ENCODE data around the gene WDR38.

WDR38 gene

DNA sequence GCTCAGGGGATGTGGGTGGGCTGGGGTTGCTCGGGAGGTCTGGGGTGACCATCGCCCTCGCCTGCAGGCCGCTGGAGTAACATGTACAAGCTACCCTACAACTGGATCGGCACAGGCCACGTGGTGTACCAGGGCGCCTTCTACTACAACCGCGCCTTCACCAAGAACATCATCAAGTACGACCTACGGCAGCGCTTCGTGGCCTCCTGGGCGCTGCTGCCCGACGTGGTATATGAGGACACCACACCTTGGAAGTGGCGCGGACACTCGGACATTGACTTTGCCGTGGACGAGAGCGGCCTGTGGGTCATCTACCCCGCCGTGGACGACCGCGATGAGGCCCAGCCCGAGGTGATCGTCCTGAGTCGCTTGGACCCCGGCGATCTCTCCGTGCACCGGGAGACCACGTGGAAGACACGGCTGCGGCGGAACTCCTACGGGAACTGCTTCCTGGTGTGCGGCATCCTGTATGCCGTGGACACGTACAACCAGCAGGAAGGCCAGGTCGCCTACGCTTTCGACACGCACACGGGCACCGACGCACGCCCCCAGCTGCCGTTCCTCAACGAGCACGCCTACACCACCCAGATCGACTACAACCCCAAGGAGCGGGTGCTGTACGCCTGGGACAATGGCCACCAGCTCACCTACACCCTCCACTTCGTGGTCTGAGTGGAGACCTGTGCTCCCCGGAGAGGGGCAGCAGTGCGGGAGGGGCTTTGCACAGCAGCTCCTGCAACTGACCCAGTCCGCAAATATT is 43.3 kb upstream of the WDR38 start:
- H4K8ac ChIP-seq (ENCODE audit: low read depth, low read length) = no peak overlapping the region
- no peaks in the 10 kb centered on the region for H3K79me1 ChIP-seq (ENCODE audit: low read length)
- peak overlapping the region; percentile 69 for H2BK5ac ChIP-seq (ENCODE audit: low read length)
- WGBS (ENCODE audit: extremely low coverage, insufficient coverage, low lambda C conversion rate) = no CpG with 5 or more reads among the region's 60 CpGs
- no peak overlapping the region for H3K18ac ChIP-seq (ENCODE audit: low read length)
- no peak overlapping the region for H4K5ac ChIP-seq (ENCODE audit: low read length)
- DNase-seq = no peak
- no peak overlapping the region for H2BK120ac ChIP-seq (ENCODE audit: low read depth, low read length)
- H3K23ac ChIP-seq (ENCODE audit: low read length) = no peak overlapping the region
- H2BK15ac ChIP-seq (replicated peaks; ENCODE audit: low read depth) = no peak overlapping the region
- H3K4me1 ChIP-seq (ENCODE audit: control insufficient read depth, low read depth, low read length) = peaks cover 7% of the 10 kb centered on the region
- peak overlapping the region; percentile 83 for H2AK5ac ChIP-seq (ENCODE audit: low read length)
- no peaks in the 10 kb centered on the region for H3K27me3 ChIP-seq (ENCODE audit: insufficient read depth, low read length, poor library complexity)
- H3K4ac ChIP-seq (ENCODE audit: low read depth, low read length) = peak overlapping the region; percentile 8
- H3K4me3 ChIP-seq (ENCODE audit: low read length) = no peak overlapping the region
- H3K27ac ChIP-seq (ENCODE audit: low read depth, low read length) = no peak overlapping the region
- peak overlapping the region; percentile 71 for H3K56ac ChIP-seq (ENCODE audit: low read length)
- H3K9ac ChIP-seq (ENCODE audit: low read length) = no peak overlapping the region
- H3K36me3 ChIP-seq (ENCODE audit: control insufficient read depth, insufficient read depth, low read length) = no peaks in the 10 kb centered on the region
- no peaks in the 10 kb centered on the region for H3K79me2 ChIP-seq (ENCODE audit: control insufficient read depth, insufficient read depth, low read length)
- H3K4me2 ChIP-seq (ENCODE audit: low read length) = no peak overlapping the region

DNA sequence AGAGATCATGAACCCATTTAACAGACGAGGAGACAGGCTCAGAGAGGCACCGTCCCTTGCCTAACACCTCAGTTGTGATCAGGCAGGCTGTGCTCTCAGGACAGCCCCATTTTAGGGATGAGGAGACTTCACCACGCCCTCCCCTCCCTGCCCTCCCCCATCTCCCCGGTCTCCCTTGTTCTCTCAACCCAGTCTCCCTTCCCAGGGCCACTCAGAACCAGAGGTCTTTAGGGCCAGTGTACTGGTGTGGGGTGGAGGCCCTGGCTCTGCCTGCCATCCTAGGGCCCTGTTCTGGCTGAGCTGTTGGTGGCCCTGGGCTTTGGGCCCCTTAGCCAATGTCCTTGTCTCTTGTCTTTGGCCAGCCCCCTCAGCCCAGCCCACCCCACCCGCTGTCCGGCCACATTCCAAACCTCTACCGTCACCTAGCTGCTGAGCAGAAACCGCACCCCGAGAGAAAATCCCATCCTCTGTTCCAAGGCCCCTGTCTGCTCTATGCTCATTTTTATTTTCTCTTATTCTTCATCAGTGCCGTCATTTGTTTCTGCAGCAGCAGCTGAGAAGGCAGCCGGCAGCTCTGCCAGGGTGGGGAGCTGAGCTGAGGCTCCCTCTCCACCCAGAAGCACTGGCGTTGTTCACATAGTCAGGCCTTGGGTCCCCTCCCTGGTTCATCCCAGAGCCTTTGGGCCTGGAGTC is 42.5 kb upstream of the WDR38 start:
- Histone ChIP-seq H3K4ac (ENCODE audit: low read depth, low read length) (peak overlapping the region; percentile 74), H3K27me3 (ENCODE audit: insufficient read depth, low read length, poor library complexity) (no peaks in the 10 kb centered on the region), H3K56ac (ENCODE audit: low read length) (peak overlapping the region; percentile 88), H2BK5ac (ENCODE audit: low read length) (peak overlapping the region; percentile 82), H4K8ac (ENCODE audit: low read depth, low read length) (no peak overlapping the region), H3K23ac (ENCODE audit: low read length) (no peak overlapping the region), H3K36me3 (ENCODE audit: control insufficient read depth, insufficient read depth, low read length) (no peaks in the 10 kb centered on the region), H2BK15ac (replicated peaks; ENCODE audit: low read depth) (no peak overlapping the region), H3K27ac (ENCODE audit: low read depth, low read length) (peak overlapping the region; percentile 80), H4K5ac (ENCODE audit: low read length) (peak overlapping the region; percentile 33), H3K4me3 (ENCODE audit: low read length) (no peak overlapping the region), H3K9ac (ENCODE audit: low read length) (peak overlapping the region; percentile 68), H3K18ac (ENCODE audit: low read length) (peak overlapping the region; percentile 72), H2AK5ac (ENCODE audit: low read length) (peak overlapping the region; percentile 72), H3K79me1 (ENCODE audit: low read length) (no peaks in the 10 kb centered on the region), H2BK120ac (ENCODE audit: low read depth, low read length) (no peak overlapping the region), H3K79me2 (ENCODE audit: control insufficient read depth, insufficient read depth, low read length) (no peaks in the 10 kb centered on the region), H3K4me1 (ENCODE audit: control insufficient read depth, low read depth, low read length) (peaks cover 7% of the 10 kb centered on the region), H3K4me2 (ENCODE audit: low read length) (no peak overlapping the region)
- peak; percentile 97 for DNase-seq
- WGBS (ENCODE audit: extremely low coverage, insufficient coverage, low lambda C conversion rate) = no CpG with 5 or more reads among the region's 12 CpGs

DNA sequence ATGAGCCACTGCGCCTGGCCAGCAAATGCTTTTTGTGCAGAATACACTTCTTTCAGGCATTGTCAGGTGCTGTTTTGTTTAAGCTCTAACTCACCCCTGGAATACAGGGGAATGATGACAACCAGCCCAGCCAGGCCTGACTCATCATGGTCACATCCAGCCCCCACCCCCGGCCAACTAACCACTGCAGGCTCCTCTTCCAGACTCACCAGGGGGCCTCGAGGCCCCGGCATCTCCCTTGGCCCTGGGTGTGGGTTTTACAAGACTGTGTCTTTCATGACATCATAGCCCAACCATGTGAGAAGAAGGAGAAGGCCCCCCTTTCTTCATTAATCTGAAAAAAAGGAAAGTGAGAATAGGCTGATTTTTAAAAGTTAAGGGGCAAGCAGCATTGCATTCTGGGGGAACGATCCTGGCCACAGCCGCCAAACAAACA is 40.8 kb upstream of the WDR38 start:
- peak; percentile 89 for DNase-seq
- WGBS (ENCODE audit: extremely low coverage, insufficient coverage, low lambda C conversion rate) = no CpG with 5 or more reads among the region's 6 CpGs

DNA sequence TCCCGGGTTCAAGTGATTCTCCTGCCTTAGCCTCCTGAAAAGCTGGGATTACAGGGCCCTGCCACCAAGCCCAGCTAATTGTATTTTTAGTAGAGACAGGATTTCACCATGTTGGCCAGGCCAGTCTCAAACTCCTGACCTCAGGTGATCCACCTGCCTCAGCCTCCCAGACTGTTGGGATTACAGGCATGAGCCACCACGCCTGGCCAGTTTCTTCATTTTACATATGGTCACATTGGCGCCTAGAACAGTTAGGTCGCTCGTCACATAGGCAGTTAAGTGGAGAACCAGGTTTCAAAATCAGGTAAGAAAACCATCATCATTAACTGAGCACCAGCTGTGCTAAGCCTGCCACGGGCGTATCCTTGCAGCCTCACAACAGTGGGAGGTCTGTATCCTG is 40.2 kb upstream of the WDR38 start:
- Histone ChIP-seq H3K4me3 (ENCODE audit: low read length) (no peak overlapping the region), H4K5ac (ENCODE audit: low read length) (no peak overlapping the region), H2BK15ac (replicated peaks; ENCODE audit: low read depth) (no peak overlapping the region), H2AK5ac (ENCODE audit: low read length) (no peak overlapping the region), H3K18ac (ENCODE audit: low read length) (no peak overlapping the region), H2BK5ac (ENCODE audit: low read length) (no peak overlapping the region), H3K27me3 (ENCODE audit: insufficient read depth, low read length, poor library complexity) (no peaks in the 10 kb centered on the region), H3K56ac (ENCODE audit: low read length) (peak overlapping the region; percentile 34), H3K79me1 (ENCODE audit: low read length) (no peaks in the 10 kb centered on the region), H3K36me3 (ENCODE audit: control insufficient read depth, insufficient read depth, low read length) (no peaks in the 10 kb centered on the region), H3K4me2 (ENCODE audit: low read length) (no peak overlapping the region), H3K4ac (ENCODE audit: low read depth, low read length) (no peak overlapping the region), H4K8ac (ENCODE audit: low read depth, low read length) (no peak overlapping the region), H2BK120ac (ENCODE audit: low read depth, low read length) (no peak overlapping the region), H3K23ac (ENCODE audit: low read length) (no peak overlapping the region), H3K4me1 (ENCODE audit: control insufficient read depth, low read depth, low read length) (peaks cover 7% of the 10 kb centered on the region), H3K9ac (ENCODE audit: low read length) (no peak overlapping the region), H3K79me2 (ENCODE audit: control insufficient read depth, insufficient read depth, low read length) (no peaks in the 10 kb centered on the region), H3K27ac (ENCODE audit: low read depth, low read length) (no peak overlapping the region)
- no peak for DNase-seq
- WGBS (ENCODE audit: extremely low coverage, insufficient coverage, low lambda C conversion rate) = no CpG with 5 or more reads among the region's 7 CpGs

More for the DNA sequence above, 40.8 kb upstream of the WDR38 start:
- no peak overlapping the region for H2BK120ac ChIP-seq (ENCODE audit: low read depth, low read length)
- H3K4ac ChIP-seq (ENCODE audit: low read depth, low read length) = no peak overlapping the region
- no peaks in the 10 kb centered on the region for H3K79me2 ChIP-seq (ENCODE audit: control insufficient read depth, insufficient read depth, low read length)
- H3K4me2 ChIP-seq (ENCODE audit: low read length) = no peak overlapping the region
- H3K27me3 ChIP-seq (ENCODE audit: insufficient read depth, low read length, poor library complexity) = no peaks in the 10 kb centered on the region
- no peaks in the 10 kb centered on the region for H3K79me1 ChIP-seq (ENCODE audit: low read length)
- H3K36me3 ChIP-seq (ENCODE audit: control insufficient read depth, insufficient read depth, low read length) = no peaks in the 10 kb centered on the region
- no peak overlapping the region for H4K5ac ChIP-seq (ENCODE audit: low read length)
- H4K8ac ChIP-seq (ENCODE audit: low read depth, low read length) = no peak overlapping the region
- no peak overlapping the region for H3K23ac ChIP-seq (ENCODE audit: low read length)
- H3K4me1 ChIP-seq (ENCODE audit: control insufficient read depth, low read depth, low read length) = peaks cover 7% of the 10 kb centered on the region
- H3K27ac ChIP-seq (ENCODE audit: low read depth, low read length) = no peak overlapping the region
- H2BK15ac ChIP-seq (replicated peaks; ENCODE audit: low read depth) = no peak overlapping the region
- no peak overlapping the region for H2AK5ac ChIP-seq (ENCODE audit: low read length)
- no peak overlapping the region for H2BK5ac ChIP-seq (ENCODE audit: low read length)
- no peak overlapping the region for H3K4me3 ChIP-seq (ENCODE audit: low read length)
- H3K9ac ChIP-seq (ENCODE audit: low read length) = no peak overlapping the region
- no peak overlapping the region for H3K18ac ChIP-seq (ENCODE audit: low read length)
- H3K56ac ChIP-seq (ENCODE audit: low read length) = no peak overlapping the region

DNA sequence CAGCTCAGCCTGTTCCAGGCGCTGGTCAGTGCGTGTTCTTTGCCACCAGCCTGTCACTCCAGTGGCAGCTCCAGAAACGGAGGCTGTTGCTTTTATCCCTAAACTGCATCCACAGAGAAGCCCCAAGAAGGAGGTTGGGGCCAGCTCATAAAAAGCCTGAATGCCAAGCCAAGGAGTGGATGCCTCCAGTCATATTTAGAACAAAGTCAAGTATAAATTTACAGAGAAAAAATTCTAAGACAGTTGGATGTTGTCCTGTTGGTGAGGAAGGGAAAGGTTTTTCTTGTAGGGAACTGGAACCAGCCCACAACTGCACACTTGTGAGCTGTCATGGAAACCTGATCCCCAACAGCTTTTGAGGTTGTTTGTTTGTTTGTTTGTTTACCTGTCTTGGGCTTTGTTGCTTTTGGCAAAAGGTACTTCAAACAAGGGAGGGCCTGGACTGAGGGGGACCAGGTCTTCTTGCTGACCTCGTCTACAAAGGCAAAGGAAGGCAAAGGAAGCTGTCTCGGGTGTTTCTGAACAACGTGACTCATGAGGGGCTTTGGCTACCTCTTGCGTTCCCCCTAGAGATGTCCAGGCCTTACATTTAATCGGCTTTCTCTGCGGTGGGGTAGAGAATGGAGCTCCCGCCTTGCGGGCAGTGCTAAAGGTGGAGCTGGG is 39.6 kb upstream of the WDR38 start:
- Histone ChIP-seq H4K8ac (ENCODE audit: low read depth, low read length) (no peak overlapping the region), H3K36me3 (ENCODE audit: control insufficient read depth, insufficient read depth, low read length) (no peaks in the 10 kb centered on the region), H2BK15ac (replicated peaks; ENCODE audit: low read depth) (no peak overlapping the region), H4K5ac (ENCODE audit: low read length) (no peak overlapping the region), H3K79me2 (ENCODE audit: control insufficient read depth, insufficient read depth, low read length) (no peaks in the 10 kb centered on the region), H2BK120ac (ENCODE audit: low read depth, low read length) (no peak overlapping the region), H3K18ac (ENCODE audit: low read length) (no peak overlapping the region), H3K4ac (ENCODE audit: low read depth, low read length) (no peak overlapping the region), H3K4me2 (ENCODE audit: low read length) (no peak overlapping the region), H3K27me3 (ENCODE audit: insufficient read depth, low read length, poor library complexity) (no peaks in the 10 kb centered on the region), H2BK5ac (ENCODE audit: low read length) (no peak overlapping the region), H3K9ac (ENCODE audit: low read length) (no peak overlapping the region), H3K4me3 (ENCODE audit: low read length) (no peak overlapping the region), H3K4me1 (ENCODE audit: control insufficient read depth, low read depth, low read length) (peaks cover 7% of the 10 kb centered on the region), H2AK5ac (ENCODE audit: low read length) (no peak overlapping the region), H3K56ac (ENCODE audit: low read length) (peak overlapping the region; percentile 34), H3K23ac (ENCODE audit: low read length) (no peak overlapping the region), H3K79me1 (ENCODE audit: low read length) (no peaks in the 10 kb centered on the region), H3K27ac (ENCODE audit: low read depth, low read length) (no peak overlapping the region)
- peak; percentile 45 for DNase-seq
- no CpG with 5 or more reads among the region's 11 CpGs for WGBS (ENCODE audit: extremely low coverage, insufficient coverage, low lambda C conversion rate)

Data from mesendoderm (in vitro differentiated cells).